Naive thymus-derived CD4-positive, alpha-beta T cell (primary cell): ENCODE measurements around the gene ALG6. TPM values are rescaled to one million over a fixed set of nuclear protein-coding genes. Genes with fewer than 3 reads are reported as not detected.

Source experiments
- ATAC-seq: fragments of 150-1000 bp; cut with Tn5 transposase; 2 replicates; pipeline ENCODE4 v1.10.0; 2021; ENCODE audit warnings: mild to moderate bottlenecking, moderate library complexity
- CTCF ChIA-PET: fragments of 350-600 bp; sonication (Branson Sonifier 250); formaldehyde crosslinking; loops from one replicate; lab custom pipeline; 2021; ENCODE audit warnings: antibody characterized with exemption; lab: Charles Lee
- POLR2A ChIA-PET: fragments of 350-600 bp; sonication (Branson Sonifier 250); formaldehyde crosslinking; loops from one replicate; lab custom pipeline; 2021; ENCODE audit warnings: antibody characterized with exemption, inconsistent platforms; lab: Charles Lee
- DNase-seq, 9 donors: peaks; one replicate each; pipeline versions ENCODE4 v3.0.0 to v3.0.0-alpha.2; 2020 to 2022; ENCODE audit warnings: mixed read lengths in 1 of 9
- H3K27ac ChIP-seq: one replicate; pipeline ENCODE4 v1.7.0; 2013; ENCODE audit warnings: mild to moderate bottlenecking, low read depth, low read length, moderate library complexity
- H3K27me3 ChIP-seq, 2 donors: one replicate each; pipeline ENCODE4 v1.7.0; 2013; ENCODE audit warnings: low read length in 2 of 2, mild to moderate bottlenecking in 2 of 2, moderate library complexity in 2 of 2; ENCODE audit not compliant: control insufficient read depth in 2 of 2, insufficient read depth in 2 of 2
- H3K36me3 ChIP-seq, 3 experiments: 1 replicate in 2 of 3; 2 replicates in 1 of 3; pipeline ENCODE4 v1.7.0; 2013; ENCODE audit warnings: low read length in 3 of 3, mild to moderate bottlenecking in 3 of 3, moderate library complexity in 1 of 3; ENCODE audit not compliant: insufficient read depth in 3 of 3, control insufficient read depth in 2 of 3
- H3K4me1 ChIP-seq, 2 donors: one replicate each; pipeline ENCODE4 v1.7.0; 2013; ENCODE audit warnings: low read length in 2 of 2, mild to moderate bottlenecking in 2 of 2, moderate library complexity in 1 of 2; ENCODE audit not compliant: control insufficient read depth in 2 of 2, insufficient read depth in 2 of 2
- H3K4me3 ChIP-seq: 2 replicates; pipeline ENCODE4 v1.7.0; 2013; ENCODE audit warnings: mild to moderate bottlenecking, low read length
- H3K9me3 ChIP-seq, 3 experiments: 1 replicate in 2 of 3; 2 replicates in 1 of 3; pipeline ENCODE4 v1.7.0; 2013; ENCODE audit warnings: low read length in 3 of 3; ENCODE audit not compliant: control insufficient read depth in 2 of 3
- H3K27ac Mint-ChIP-seq, 9 donors: one replicate each; pipeline ENCODE4 v1.8.0; 2020 to 2022; ENCODE audit warnings: mixed read lengths in 9 of 9, mild to moderate bottlenecking in 8 of 9, moderate library complexity in 5 of 9, inconsistent platforms in 2 of 9
- H3K27me3 Mint-ChIP-seq, 5 donors: one replicate each; pipeline ENCODE4 v1.8.0; 2021 to 2022; ENCODE audit warnings: mixed read lengths in 5 of 5, mild to moderate bottlenecking in 1 of 5
- H3K36me3 Mint-ChIP-seq, 5 donors: one replicate each; pipeline ENCODE4 v1.8.0; 2020 to 2022; ENCODE audit warnings: mixed read lengths in 5 of 5, mild to moderate bottlenecking in 3 of 5, inconsistent platforms in 1 of 5
- H3K4me1 Mint-ChIP-seq, 7 donors: one replicate each; pipeline ENCODE4 v1.8.0; 2020 to 2022; ENCODE audit warnings: mixed read lengths in 7 of 7, mild to moderate bottlenecking in 3 of 7, inconsistent platforms in 1 of 7
- H3K4me3 Mint-ChIP-seq, 10 donors: one replicate each; pipeline ENCODE4 v1.8.0; 2020 to 2022; ENCODE audit warnings: mild to moderate bottlenecking in 10 of 10, mixed read lengths in 10 of 10, moderate library complexity in 6 of 10, inconsistent platforms in 2 of 10
- H3K9me3 Mint-ChIP-seq, 11 donors: one replicate each; pipeline ENCODE4 v1.8.0; 2020 to 2022; ENCODE audit warnings: mixed read lengths in 11 of 11, mild to moderate bottlenecking in 4 of 11, inconsistent platforms in 1 of 11, moderate library complexity in 1 of 11
- intact Hi-C, 2 donors: fragments of 100-400 bp; cut with micrococcal nuclease; formaldehyde crosslinking; loops; one replicate each; pipeline ENCODE4 v1.15.1; 2023
- polyA plus RNA-seq, 2 donors: library from polyadenylated mRNA; unstranded; fragments of 300-500 nt; fragmentation: Illumina TruSeq; gene quantifications; one replicate each; pipeline ENCODE4 v1.2.3, GENCODE V29; 2021
- total RNA-seq, 6 experiments: library from RNA in 5 of 6; stranded (reverse) in 5 of 6; gene quantifications; 1 replicate in 5 of 6; 2 replicates in 1 of 6; pipeline ENCODE4 v1.2.3 and lab custom pipeline; 2021 to 2026

Gene ALG6
- total and polyA plus RNA-seq, 7 experiments from 2014 or later = 16.1 to 29.8 (median 25.1) TPM

DNA sequence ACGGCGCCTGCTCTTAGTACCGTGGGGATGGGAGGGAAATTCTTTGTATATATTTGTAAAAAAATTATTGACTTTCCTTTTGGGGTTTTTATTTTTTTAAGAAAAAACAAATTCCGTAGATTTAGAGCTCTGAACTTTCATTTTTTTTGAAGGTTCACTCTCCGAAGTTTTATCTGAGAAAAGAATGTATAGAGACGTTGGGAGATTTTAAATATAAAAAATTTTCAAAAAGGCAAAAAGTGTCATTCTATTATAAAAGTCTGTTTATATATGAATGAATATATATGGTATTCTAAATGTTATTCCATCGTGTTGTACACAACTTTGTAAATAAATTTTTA, 42.7 kb upstream of the ALG6 start:
- ATAC-seq (no peak), DNase-seq (no peak)
- Mint-ChIP-seq H3K9me3 (peaks cover 0 to 68% (median 34%) of the 10 kb centered on the region in 11 donors), H3K4me1 (peaks cover 16 to 68% (median 49%) of the 10 kb centered on the region in 7 donors), H3K27me3 (peaks cover 64 to 85% (median 76%) of the 10 kb centered on the region in 5 donors), H3K36me3 (peaks cover 0 to 35% (median 1%) of the 10 kb centered on the region in 5 donors), H3K27ac (peak overlapping the region in 5 of 9 donors; percentile 46 to 92 (median 64)), H3K4me3 (peak overlapping the region; percentile 68 to 82 (median 75))
- Histone ChIP-seq H3K27me3 (peaks cover 39 to 70% of the 10 kb centered on the region in 2 donors), H3K27ac (no peak overlapping the region), H3K36me3 (no peaks in the 10 kb centered on the region), H3K4me3 (no peak overlapping the region), H3K4me1 (peaks cover 8 to 18% of the 10 kb centered on the region in 2 donors), H3K9me3 (peaks cover 0 to 13% (median 0%) of the 10 kb centered on the region in 3 experiments)
- intact Hi-C loops = loop anchor here (1.0 to 5.0 kb wide), 4 partner anchors 7 to 923 kb away; partner anchors contain the start of genes EFCAB7 (in 1 of the 2) and ITGB3BP (in 1 of the 2)
- CTCF ChIA-PET = no interaction called here
- POLR2A ChIA-PET = no interaction called here

DNA sequence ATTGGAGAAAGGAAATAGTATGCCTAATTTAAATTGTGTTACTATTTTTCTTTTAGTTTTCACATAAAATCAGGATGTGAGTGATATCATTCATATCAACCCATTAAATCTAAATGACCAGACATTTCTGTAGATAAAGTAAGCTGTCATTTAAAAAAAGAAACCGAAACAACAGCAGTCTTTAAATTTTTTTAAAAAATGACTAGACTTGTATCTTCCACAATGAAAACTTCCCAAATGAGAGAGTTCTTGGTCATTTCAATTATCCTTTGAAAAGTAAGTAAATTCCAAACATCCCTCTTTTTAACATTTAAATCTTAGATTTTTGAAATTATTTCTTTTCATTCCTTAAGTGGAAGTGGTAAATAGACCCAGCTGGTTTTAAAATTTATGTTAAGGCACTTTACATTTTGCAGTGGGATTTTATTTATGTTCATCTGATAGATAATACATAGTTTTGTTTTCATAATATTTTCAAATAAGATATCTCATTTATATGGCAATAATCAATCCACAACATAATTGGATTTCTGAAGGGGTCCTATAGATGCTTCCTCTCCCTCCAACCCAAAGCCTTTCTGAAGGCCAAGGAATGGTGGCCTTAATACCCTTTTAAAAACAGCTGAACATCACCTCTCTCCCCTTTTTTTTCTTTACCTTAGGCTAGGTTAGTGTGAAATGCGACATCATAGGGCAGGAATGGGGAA, 42.0 kb upstream of the ALG6 start:
- H3K27me3 ChIP-seq = peaks cover 39 to 69% of the 10 kb centered on the region in 2 donors
- intact Hi-C loops = loop anchor here in 1 of 2 donors (1.0 to 5.0 kb wide), 3 partner anchors 8 to 917 kb away; partner anchors contain the start of genes EFCAB7 and ITGB3BP
- DNase-seq = no peak
- ChIA-PET CTCF (no interaction called here), POLR2A (no interaction called here)
- no peak for ATAC-seq
- Mint-ChIP-seq H3K4me3 (peak overlapping the region in 3 of 10 donors; percentile 53 to 72 (median 68)), H3K9me3 (peaks cover 0 to 63% (median 34%) of the 10 kb centered on the region in 11 donors), H3K27ac (peak overlapping the region in 4 of 9 donors; percentile 60 to 72 (median 63)), H3K27me3 (peaks cover 62 to 82% (median 72%) of the 10 kb centered on the region in 5 donors), H3K4me1 (peaks cover 16 to 66% (median 46%) of the 10 kb centered on the region in 7 donors), H3K36me3 (peaks cover 0 to 32% (median under 1%) of the 10 kb centered on the region in 5 donors)
- H3K4me3 ChIP-seq = no peak overlapping the region
- no peak overlapping the region for H3K27ac ChIP-seq
- H3K9me3 ChIP-seq = peaks cover 0 to 7% (median 0%) of the 10 kb centered on the region in 3 experiments
- peaks cover 11 to 23% of the 10 kb centered on the region in 2 donors for H3K4me1 ChIP-seq
- H3K36me3 ChIP-seq = no peaks in the 10 kb centered on the region

GRCh38 chr1:63326106-63326472, 41.3 kb upstream of the ALG6 start:
- ChIA-PET CTCF (no interaction called here), POLR2A (interaction anchor here (0.8 kb wide), 1 partner anchor 38 kb away, joined by 4 read pairs; no protein-coding TSS in a partner anchor)
- peak overlapping the region in 6 of 10 donors; percentile 22 to 56 (median 36) for H3K4me3 Mint-ChIP-seq
- intact Hi-C loops = loop anchor here in 1 of 2 donors (2.0 to 5.0 kb wide), 2 partner anchors 115 to 916 kb away; no protein-coding TSS in a partner anchor
- H3K27me3 Mint-ChIP-seq = peaks cover 66 to 82% (median 75%) of the 10 kb centered on the region in 5 donors
- ATAC-seq (no peak), DNase-seq (no peak)
- Histone ChIP-seq H3K36me3 (no peaks in the 10 kb centered on the region), H3K4me1 (peaks cover 11 to 23% of the 10 kb centered on the region in 2 donors), H3K27ac (no peak overlapping the region), H3K27me3 (peaks cover 39 to 71% of the 10 kb centered on the region in 2 donors), H3K9me3 (peaks cover 0 to 5% (median 0%) of the 10 kb centered on the region in 3 experiments), H3K4me3 (no peak overlapping the region)
- peak overlapping the region in 6 of 9 donors; percentile 14 to 72 (median 56) for H3K27ac Mint-ChIP-seq
- peaks cover 0 to 36% (median 2%) of the 10 kb centered on the region in 5 donors for H3K36me3 Mint-ChIP-seq
- H3K4me1 Mint-ChIP-seq = peaks cover 16 to 61% (median 47%) of the 10 kb centered on the region in 7 donors
- peaks cover 0 to 63% (median 33%) of the 10 kb centered on the region in 11 donors for H3K9me3 Mint-ChIP-seq

DNA sequence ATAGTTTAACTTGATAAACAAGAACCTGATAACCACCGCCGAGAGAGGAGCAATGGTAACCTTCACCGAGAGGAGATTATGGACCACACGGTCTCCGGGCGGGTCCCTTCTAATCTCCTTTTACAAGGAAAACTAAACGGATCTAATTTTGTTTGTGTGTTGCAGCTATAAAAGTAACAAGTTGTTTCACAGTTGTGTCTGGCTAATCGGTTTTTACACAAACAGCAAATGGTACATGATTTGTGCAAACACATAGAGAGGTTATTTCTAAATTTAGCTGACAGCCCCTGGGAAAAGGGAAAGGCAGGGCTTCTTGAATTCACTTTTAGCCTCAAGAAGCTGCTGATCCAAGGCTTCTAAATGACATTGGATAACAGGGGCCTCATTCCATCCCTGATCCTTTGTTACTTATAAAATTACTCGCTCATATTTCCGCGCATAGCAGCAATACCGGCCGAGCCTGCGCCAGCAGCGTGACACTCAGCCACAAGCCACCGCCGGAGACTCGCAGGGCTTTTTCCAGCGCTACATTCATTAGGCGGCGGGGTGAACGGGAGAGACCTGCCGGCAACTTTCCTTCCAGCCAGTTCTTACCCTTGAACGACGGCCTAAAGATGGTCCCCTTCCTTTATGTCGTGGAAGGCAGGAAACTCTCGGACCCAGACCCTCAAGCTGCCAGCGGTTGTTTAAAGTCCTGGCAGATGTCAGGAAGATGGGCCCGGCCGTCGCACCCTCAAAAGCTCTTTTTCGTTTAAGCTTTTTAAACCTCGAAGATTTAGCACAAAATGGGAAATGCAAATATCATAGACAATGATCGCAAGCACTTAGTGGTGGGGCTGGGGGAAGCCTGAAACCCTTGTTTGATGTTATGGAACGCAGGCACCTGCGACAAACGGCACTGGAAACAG, 40.7 kb upstream of the ALG6 start:
- Histone ChIP-seq H3K27me3 (peaks cover 39 to 66% of the 10 kb centered on the region in 2 donors), H3K9me3 (peaks cover 0 to 5% (median 0%) of the 10 kb centered on the region in 3 experiments), H3K4me3 (no peak overlapping the region), H3K36me3 (no peaks in the 10 kb centered on the region), H3K4me1 (peaks cover 11 to 19% of the 10 kb centered on the region in 2 donors), H3K27ac (no peak overlapping the region)
- DNase-seq (peak in 3 of 9 donors; percentile 6 to 11 (median 7)), ATAC-seq (no peak)
- H3K27ac Mint-ChIP-seq = peak overlapping the region in 8 of 9 donors; percentile 39 to 77 (median 58)
- H3K4me1 Mint-ChIP-seq = peaks cover 11 to 56% (median 41%) of the 10 kb centered on the region in 7 donors
- H3K36me3 Mint-ChIP-seq = peaks cover 0 to 32% (median 2%) of the 10 kb centered on the region in 5 donors
- peaks cover 62 to 80% (median 73%) of the 10 kb centered on the region in 5 donors for H3K27me3 Mint-ChIP-seq
- CTCF ChIA-PET = no interaction called here
- intact Hi-C loops = loop anchor here (1.0 to 5.0 kb wide), 3 partner anchors 8 to 916 kb away; no protein-coding TSS in a partner anchor
- POLR2A ChIA-PET = interaction anchor here (0.8 kb wide), 1 partner anchor 37 kb away, joined by 4 read pairs; no protein-coding TSS in a partner anchor
- H3K4me3 Mint-ChIP-seq = peak overlapping the region in 7 of 10 donors; percentile 22 to 56 (median 39)
- peaks cover 0 to 60% (median 27%) of the 10 kb centered on the region in 11 donors for H3K9me3 Mint-ChIP-seq

- peak; percentile 52 for ATAC-seq
- peak overlapping the region in 7 of 9 donors; percentile 33 to 77 (median 50) for H3K27ac Mint-ChIP-seq
- POLR2A ChIA-PET = interaction anchor here (1.3 kb wide), 1 partner anchor 9 kb away, joined by 3 read pairs; no protein-coding TSS in a partner anchor
Measured at GRCh38 chr1:63327417-63328054, 39.9 kb upstream of the ALG6 start.

More at GRCh38 chr1:63327417-63328054, 39.9 kb upstream of the ALG6 start:
- Histone ChIP-seq H3K27me3 (peaks cover 39 to 64% of the 10 kb centered on the region in 2 donors), H3K4me3 (no peak overlapping the region), H3K9me3 (peaks cover 0 to 5% (median 0%) of the 10 kb centered on the region in 3 experiments), H3K27ac (no peak overlapping the region), H3K36me3 (no peaks in the 10 kb centered on the region), H3K4me1 (peaks cover 11 to 15% of the 10 kb centered on the region in 2 donors)
- H3K27me3 Mint-ChIP-seq = peaks cover 68 to 79% (median 78%) of the 10 kb centered on the region in 5 donors
- H3K4me3 Mint-ChIP-seq = peak overlapping the region in 7 of 10 donors; percentile 11 to 53 (median 32)
- H3K4me1 Mint-ChIP-seq = peaks cover 9 to 48% (median 36%) of the 10 kb centered on the region in 7 donors
- CTCF ChIA-PET = no interaction called here
- H3K9me3 Mint-ChIP-seq = peaks cover 0 to 62% (median 26%) of the 10 kb centered on the region in 11 donors
- H3K36me3 Mint-ChIP-seq = peaks cover 0 to 29% (median 2%) of the 10 kb centered on the region in 5 donors
- DNase-seq = peak in 5 of 9 donors; percentile 17 to 68 (median 25)
- intact Hi-C loops = loop anchor here (1.0 to 5.0 kb wide), 4 partner anchors 8 to 915 kb away; no protein-coding TSS in a partner anchor
